Right ventricle myocardium inferior (tissue), 1 donor: ENCODE measurements around the gene TLN1. TPM values are rescaled to one million over a fixed set of nuclear protein-coding genes. Genes with fewer than 3 reads are reported as not detected.
A peak's percentile ranks its signal among the peaks of the same experiment; 100 is the strongest.

Experiments
- ATAC-seq: fragments of 200-7000 bp; cut with Tn5 transposase; one replicate; pipeline ENCODE4 v1.9.1; 2020; ENCODE audit warnings: mild to moderate bottlenecking, moderate library complexity
- DNase-seq: peaks from one replicate; pipeline ENCODE4 v3.0.0; 2021; ENCODE audit errors: missing footprints
- intact Hi-C: fragments of 100-400 bp; cut with DNase I; formaldehyde crosslinking; loops from one replicate; pipeline ENCODE4 v1.11.0; 2022
- total RNA-seq: library from RNA; stranded (reverse); fragmentation: NEBNext Ultra II Directional; extraction: Animal tissue kit (Norgen Biotek cat#: 25700); gene quantifications from one replicate; pipeline ENCODE4 v1.2.1, GENCODE V29; 2021
- donor health status: DM: no; HTN: yes; CAD: no; lungs with severe emphysema.

TLN1 gene
- total RNA-seq, 1 donor from 2014 or later = 255 TPM

DNA sequence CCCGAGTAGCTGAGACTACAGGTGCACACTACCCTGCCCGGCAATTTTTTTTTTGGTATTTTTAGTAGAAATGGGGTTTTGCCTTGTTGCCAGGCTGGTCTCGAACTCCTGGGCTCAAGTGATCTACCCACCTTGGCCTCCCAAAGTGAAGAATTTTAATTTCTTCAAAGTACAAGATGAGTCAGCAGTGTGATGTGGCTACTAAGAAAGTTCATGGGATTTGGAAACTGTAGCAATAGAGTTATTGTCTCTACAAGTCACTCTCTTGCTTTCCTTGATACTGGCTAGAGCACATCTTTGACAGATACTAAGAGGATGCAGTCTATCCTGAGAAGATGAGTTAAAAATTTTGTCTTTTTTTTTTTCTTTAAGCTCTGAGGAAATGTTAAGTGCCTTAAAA is 2.1 kb upstream of the TLN1 start:
- DNase-seq (no peak), ATAC-seq (no peak)
- intact Hi-C loops = loop anchor here (5.0 kb wide), 1 partner anchor 93 kb away; the partner anchor contains the start of genes FAM221B and TMEM8B

DNA sequence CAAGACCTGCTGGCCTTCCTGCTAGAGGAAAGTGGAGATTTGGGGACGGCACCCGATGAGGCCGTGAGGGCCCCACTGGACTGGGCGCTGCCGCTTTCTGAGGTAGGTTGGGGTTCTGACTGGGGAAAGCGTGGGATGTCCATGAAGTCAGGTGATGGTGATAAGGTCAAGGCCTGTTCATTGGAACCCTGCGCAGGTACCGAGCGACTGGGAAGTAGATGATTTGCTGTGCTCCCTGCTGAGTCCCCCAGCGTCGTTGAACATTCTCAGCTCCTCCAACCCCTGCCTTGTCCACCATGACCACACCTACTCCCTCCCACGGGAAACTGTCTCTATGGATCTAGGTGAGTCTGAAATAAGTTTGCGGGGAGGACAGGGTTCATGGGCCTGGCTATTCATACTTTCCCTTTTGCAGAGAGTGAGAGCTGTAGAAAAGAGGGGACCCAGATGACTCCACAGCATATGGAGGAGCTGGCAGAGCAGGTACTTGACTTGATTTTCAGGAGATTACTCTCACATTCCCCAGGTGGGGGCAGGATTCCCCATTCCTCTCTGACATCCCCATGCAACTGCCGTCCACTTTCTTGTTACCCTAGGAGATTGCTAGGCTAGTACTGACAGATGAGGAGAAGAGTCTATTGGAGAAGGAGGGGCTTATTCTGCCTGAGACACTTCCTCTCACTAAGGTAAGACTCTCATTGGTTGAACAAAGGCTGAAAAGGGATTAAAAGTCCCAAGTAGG is 976 bp upstream of the TLN1 start:
- DNase-seq (no peak), ATAC-seq (no peak)
- intact Hi-C loops = loop anchor here (2.0 to 5.0 kb wide), 2 partner anchors 16 to 94 kb away; partner anchors contain the start of genes FAM221B, GBA2, RGP1 and TMEM8B

DNA sequence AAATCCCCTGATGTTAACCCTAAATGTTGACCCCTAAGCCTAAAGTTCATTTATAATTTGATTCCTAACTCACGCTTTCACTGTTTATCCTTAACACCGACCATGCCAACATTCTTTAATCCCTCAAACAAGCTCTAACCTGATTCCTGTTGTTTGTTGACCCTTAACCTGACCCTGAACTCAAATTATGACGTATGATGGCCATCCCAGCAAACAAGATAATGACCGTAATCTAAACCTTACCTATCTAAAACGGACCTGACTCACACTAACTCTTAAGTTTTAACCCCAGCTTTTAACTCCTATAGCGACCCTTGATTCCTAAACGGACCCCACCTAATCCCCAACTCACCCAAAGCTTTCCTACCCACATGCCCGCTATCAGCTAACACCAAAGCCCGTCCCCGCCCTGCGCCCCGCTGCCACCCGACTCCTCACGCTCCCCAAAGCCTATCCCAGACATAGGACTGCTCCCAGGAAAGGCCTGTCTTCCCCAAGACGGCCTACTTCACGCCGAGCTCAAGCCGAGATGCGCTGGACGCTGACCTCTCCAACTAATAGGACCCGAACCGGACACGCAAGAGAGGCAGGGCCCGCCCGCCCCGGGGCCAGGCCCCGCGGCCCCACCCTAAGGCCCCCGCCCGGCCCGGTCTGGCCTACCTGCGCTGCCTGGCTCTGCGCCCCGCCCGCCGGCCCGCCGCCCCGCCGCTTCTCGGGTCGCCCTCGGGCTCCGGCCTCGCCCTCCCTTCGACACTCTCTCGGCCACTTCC is 395 bp downstream of the TLN1 start:
- ATAC-seq (no peak), DNase-seq (no peak)
- intact Hi-C loops = loop anchor here (2.0 to 5.0 kb wide), 3 partner anchors 17 to 96 kb away; partner anchors contain the start of genes CCDC107, FAM221B, GBA2 and RGP1

DNA sequence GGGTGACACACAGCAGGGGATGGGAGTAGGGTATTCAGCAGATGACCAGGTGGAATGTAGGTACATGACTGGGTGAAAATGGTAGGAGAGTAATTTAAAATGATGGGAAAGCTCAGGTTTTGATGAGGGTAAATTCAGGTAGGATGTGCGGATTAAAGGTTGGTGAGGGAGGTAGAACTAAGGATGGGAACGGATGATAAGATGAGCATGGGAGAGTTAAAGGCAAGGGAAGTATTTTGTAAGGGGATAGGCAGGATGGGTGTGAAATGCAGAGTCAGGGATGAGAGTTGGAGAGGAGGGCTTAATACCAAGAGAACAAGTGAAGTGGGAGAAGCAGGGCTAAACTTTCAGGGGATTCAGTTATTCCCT is 1.5 kb downstream of the TLN1 start:
- intact Hi-C loops = loop anchor here (2.0 to 5.0 kb wide), 2 partner anchors 72 to 97 kb away; partner anchors contain the start of genes CCDC107, FAM221B, RMRP and TMEM8B
- DNase-seq (no peak), ATAC-seq (no peak)

DNA sequence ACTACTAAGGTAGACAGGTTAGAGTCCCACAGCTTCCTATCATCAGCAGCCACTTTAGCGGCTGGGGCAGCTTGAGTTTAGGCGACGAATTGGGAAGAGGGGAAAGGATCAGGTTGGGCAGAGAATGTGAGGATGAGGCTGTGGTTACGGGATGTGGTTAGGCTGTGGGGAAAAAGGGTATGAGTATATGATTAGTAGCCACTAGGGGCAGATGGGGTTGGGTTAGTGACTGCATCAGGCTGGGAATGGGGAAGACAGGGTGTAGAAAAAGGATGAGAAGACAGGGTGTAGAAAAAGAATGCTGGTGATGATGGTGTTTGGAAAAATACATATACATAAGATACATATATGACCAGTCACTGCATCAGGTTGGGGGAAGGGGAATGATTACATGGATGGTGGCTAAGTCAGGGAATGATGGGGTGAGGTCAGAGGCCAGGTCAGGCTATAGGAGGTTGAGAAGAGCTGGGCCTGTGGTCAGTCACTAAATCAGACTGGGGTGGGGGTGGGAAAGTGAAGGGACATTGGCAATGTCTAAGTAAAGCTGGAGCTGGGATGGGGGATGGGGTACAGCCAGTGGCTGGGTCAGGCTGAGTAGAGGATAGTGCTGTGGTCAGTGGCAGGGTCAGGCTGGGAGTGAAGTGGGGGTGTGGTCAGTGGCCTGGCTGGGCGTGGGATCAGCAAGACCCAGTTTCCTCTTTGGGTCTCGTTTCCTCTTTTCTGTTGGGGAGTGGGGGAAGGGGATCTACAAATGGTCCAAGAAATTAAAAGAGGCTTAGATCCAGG is 2.1 kb downstream of the TLN1 start:
- DNase-seq (peak; percentile 86), ATAC-seq (no peak)
- intact Hi-C loops = loop anchor here (2.0 to 5.0 kb wide), 3 partner anchors 38 to 97 kb away; partner anchors contain the start of genes CCDC107, FAM221B, RMRP and TMEM8B

DNA sequence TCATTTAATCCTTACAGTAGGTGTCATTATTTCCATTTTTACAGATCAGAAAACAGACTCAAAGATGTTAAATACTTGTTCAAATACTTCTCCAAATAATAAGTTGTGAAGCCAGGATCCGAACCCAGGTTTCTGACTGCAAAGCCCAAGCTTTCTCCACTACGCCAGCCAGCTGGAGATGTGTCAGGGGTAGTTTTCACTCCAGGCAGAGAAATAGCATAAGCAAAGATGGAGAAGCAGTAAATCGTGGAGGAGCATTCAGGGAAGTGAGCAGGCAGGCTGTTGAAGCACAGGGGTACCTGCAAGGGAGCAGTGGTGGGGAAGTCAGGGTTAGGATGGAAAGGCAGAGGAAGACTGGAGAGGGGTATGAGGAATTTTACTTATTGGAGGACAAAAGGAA is 2.9 kb downstream of the TLN1 start:
- no peak for DNase-seq

DNA sequence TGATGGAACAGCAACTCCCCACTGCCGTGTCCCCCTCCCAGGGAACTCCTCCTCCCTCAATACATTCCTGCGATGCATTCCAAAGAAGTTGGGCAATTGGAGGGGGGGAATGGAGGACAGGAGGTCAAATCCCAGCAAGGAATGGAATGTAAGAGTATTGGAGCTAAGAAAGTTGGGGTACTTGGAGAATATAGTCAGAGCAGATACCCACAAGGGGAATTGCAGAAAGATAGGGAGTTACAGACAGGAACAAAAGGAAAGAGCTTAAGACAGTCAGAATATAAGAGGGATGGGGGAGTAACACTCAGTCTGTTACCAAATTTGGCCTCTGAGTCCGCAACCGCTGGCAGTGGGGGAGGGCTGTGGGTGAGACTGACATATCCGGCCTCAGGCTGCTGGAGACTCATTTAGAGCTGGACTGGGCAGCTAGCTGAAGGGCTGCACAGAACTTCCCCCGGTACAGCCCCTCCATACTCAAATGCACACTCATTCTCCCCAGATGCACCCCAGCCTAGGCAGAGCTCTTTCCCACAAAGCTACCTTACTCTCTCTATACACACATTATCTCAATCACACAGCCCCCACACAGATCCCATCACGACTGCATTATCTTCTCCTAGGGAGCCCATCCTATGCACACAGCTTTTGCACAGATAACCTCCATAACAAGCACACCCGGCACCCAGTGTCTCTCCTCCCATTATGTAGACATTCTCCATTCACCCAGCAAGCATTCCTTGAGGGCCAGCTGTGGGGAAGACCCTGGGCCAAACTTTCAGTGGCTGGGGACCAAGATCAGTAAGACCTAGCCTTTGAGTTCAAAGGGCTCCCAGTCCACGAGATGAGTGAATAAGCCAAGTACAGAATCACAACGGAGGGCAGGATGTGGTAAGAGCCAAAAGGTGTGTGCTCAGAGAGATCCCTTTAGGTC is 3.7 kb downstream of the TLN1 start:
- intact Hi-C loops = loop anchor here (5.0 kb wide), 1 partner anchor 36 kb away; no protein-coding TSS in a partner anchor
- peak; percentile 24 for ATAC-seq
- peak; percentile 89 for DNase-seq

More for the DNA sequence above, 2.9 kb downstream of the TLN1 start:
- intact Hi-C loops = loop anchor here (5.0 kb wide), 1 partner anchor 37 kb away; no protein-coding TSS in a partner anchor
- ATAC-seq = no peak

DNA sequence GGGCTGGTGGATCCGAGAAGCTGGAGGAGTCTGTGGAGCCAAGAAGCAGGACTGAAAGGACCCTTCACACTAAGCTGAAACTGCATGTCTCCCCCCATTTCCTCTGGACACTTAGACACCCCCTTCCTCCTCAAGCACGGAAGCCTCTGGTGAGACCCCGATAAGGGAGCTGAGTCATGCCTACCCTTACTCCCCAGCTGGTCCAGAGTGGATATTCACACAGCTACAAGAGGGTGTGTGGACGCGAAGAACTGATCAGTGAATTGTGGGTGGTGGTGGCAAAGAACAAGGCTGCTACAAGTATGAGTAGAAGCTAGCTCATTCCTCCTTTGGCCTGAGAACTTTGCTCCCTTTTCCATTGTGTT is 4.3 kb downstream of the TLN1 start:
- DNase-seq (no peak), ATAC-seq (no peak)
- intact Hi-C loops = loop anchor here (5.0 kb wide), 1 partner anchor 35 kb away; no protein-coding TSS in a partner anchor

DNA sequence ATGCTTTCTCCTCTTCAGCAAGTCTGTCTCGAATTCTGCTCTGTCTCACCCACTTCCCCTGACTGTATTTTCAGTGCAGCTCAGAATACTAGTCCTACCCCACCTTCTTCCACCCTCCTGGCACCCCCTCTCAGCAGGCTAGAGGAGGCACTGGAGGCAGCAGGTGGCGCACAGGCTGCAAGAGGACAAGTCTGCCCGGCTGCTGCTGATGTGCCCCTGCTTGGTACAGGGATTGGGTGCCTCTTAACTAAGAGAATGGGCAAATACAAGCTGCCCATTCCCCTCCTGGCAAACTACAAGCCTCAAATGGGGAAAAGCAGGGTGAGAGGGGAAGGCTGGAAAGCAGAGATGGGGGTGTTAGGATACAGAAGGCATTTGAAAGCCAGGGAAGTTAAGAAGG is 5.1 kb downstream of the TLN1 start:
- peak; percentile 27 for ATAC-seq
- DNase-seq = no peak
- intact Hi-C loops = loop anchor here (5.0 kb wide), 1 partner anchor 35 kb away; no protein-coding TSS in a partner anchor

DNA sequence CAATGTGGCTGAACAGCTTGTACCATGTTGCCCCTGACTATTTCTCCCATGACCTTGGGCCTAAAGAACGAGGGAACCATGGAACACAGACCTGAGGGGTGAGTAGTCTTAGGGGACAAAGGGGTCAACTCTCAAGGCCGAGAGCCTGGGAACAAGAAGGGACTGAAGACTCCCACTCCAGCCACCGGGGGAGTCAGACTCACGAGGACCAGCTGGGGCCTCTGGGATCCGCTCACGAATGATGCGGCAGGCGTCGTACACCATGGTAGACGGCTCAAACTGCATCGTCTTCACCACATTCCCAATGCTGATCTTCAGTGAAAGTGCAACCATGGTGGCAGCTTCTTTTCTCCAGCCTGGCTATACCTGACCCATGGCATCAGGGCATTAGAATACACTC is 6.6 kb downstream of the TLN1 start:
- intact Hi-C loops = loop anchor here (5.0 kb wide), 1 partner anchor 33 kb away; no protein-coding TSS in a partner anchor
- DNase-seq (no peak), ATAC-seq (no peak)

DNA sequence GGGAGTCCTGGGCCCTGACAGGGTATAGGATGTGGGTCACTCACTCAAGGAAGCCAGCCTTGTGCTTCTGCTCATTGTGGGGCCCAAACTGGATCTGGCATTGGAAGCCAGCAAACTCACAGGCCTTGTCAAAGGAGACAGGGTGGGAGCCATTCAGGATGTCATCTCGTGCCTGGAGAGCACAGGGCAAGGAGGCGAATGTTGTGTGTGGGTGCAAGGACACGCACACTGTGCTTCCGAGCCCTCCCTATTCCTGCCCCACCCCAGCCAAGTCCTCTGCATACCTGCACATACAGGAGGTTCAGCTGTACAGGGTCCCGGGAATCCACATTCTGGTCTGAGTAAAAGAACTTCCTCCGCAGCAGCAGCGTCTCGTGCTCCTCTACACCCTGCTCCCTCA is 8.1 kb downstream of the TLN1 start:
- DNase-seq = no peak
- no peak for ATAC-seq
- intact Hi-C loops = no loop called here

DNA sequence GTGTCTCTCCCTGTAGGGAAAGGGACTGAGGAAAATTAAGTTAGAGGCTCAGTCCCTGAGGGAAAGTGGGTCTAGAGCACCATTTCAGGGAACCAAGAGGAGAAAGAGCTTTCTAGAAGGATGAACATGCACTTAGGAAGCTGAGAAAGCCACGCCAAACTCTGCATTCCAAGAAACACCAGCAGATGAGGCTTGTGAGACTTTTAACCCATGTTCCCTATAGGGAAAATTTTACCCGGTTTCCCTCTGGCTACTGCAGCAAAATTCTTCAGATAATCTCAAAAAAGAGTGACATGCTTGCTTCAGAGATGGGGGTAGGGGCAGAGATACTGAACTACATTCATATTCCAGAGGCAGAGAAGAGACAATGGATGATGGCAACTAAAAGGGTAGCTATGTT is 8.6 kb downstream of the TLN1 start:
- intact Hi-C loops = no loop called here
- no peak for ATAC-seq

DNA sequence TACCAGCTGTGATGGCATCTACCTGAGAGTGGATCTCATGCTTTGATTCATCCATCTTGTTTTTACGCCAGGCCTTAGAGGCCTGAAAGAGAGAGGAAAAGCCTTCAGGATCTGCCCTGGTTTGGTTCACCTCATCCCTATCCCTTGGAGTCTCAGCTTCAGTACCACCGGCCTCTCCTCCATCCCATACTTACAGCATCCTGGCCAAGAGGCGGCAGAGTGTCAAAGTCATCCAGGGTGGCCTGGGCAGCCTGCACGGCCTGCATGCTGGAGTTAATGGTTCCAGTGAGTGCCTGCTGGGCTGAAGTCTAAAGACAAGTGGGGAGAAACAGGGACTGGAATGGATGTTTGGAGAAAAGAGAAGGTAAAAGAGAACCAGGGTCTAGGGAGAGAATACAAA is 12.4 kb downstream of the TLN1 start:
- intact Hi-C loops = no loop called here
- no peak for DNase-seq
- ATAC-seq = no peak

More for the DNA sequence above, 8.6 kb downstream of the TLN1 start:
- no peak for DNase-seq

DNA sequence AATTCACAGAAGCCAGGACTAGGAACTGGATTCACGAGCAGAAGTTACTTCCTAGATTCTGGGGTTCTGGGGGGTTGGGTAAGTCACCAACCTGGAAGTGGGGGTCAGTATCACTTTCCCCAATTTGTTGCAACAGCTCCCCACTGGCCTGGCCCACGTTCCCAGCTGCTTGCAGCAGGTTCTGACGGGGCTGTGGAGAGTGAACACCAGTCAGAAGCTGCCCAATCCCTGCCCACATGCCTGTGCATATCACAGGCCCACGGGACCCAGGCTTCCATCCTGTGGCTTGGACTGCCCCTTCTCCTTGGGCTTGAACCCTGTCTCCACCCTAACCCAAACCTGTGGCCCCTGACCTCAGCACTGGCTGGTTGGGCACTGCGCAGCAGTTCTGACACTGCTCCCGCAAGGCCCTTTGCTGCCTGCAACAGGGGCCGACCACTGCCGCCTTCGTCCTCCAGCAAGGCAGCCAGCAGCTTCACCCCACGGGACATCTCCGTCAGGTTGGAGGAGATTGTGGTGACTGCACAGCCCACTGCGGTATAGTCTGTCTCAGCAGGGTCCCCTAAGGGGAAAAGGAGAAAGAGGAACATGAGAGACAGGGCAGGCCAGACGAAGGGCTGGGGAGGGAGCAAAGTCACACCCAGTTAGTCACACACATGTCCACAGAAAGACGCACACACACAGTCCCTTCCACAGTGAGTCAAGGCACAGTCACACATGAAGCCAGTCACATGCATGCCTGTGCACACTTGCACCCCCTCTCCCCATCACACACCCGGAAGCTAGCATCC is 13.1 kb downstream of the TLN1 start:
- no peak for ATAC-seq
- DNase-seq = no peak
- intact Hi-C loops = no loop called here

DNA sequence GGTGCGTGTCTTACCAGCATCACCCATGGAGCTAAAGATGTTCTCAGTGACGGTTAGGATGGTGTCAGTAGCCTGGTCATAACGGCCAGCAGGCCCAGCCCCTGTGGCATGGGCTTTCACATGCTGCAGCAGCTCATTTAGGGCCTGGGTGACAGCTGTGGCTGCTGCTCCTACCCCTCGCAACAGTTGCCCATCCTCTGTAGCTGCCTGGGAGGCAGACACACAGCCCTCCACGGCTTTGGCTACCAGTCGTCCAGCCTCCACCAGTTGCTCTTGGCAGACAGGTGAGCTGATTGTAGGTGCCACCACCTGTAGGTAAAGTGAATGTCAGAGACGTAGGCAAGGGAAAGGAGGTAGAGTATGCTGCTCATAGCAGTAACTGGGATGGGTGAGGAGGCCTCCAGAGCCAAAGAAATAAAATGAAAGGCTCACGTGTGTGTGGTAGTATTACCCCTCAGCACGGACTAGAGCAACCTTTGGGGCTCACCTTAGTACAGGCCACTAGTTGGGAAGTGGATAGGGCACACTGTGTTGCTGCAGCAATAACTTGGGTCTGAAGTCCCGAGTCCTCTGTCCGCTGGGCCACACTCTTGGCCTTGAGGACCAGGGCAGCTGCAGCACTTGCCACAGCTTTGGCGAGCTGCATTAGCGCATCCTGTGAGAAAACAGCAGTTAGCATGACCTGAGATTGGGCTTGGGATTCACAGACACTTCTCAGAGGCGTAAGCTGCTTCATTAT is 14.7 kb downstream of the TLN1 start:
- intact Hi-C loops = no loop called here
- no peak for ATAC-seq
- no peak for DNase-seq

DNA sequence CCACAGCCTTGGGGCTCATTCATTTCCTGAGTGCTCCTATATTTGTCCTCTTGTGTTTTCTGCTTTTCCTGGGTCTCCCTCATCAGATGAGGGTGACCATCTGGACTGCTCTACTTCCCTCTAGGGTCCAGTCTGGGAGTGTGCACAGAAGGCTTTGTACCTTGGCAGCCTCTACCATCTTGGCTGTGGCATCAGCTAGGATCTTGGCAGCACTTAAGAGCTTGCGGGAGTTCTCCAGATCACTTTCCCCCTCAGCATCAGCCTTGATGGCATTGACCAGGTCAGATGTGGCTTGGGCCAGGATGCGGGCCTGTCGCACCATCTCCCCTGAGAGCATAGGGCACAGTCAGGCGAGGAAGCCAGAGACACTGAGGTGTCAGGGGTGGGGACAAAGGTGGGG is 15.8 kb downstream of the TLN1 start:
- ATAC-seq (no peak), DNase-seq (no peak)
- intact Hi-C loops = no loop called here
